HepG2 (cell line): Measurements from ENCODE around the gene GAR1. TPM values are rescaled to one million over a fixed set of nuclear protein-coding genes. Genes with fewer than 3 reads are reported as not detected.

Experiments used
- ATAC-seq: fragments of 200-7000 bp; cut with Tn5 transposase; 3 replicates; pipeline ENCODE4 v1.9.1; 2020; ENCODE audit warnings: mild to moderate bottlenecking, moderate library complexity
- BruUV-seq: library from RNA; stranded (reverse); fragments of 400-500 nt; replicated peaks from 2 replicates; lab custom pipeline; 2021; lab: Mats Ljungman, UMichigan
- CTCF ChIA-PET: fragments of 300-600 bp; formaldehyde crosslinking; extraction: SDS; loops from one replicate; lab custom pipeline; 2021; ENCODE audit warnings: low total read pairs, inconsistent platforms, low intra/inter-chr PET ratio; lab: Yijun Ruan, JAX
- POLR2A ChIA-PET: fragments of 350-600 bp; sonication (Branson Sonifier 250); formaldehyde crosslinking; loops from one replicate; lab custom pipeline; 2020; ENCODE audit warnings: antibody characterized with exemption, inconsistent platforms; lab: Yijun Ruan, JAX
- DNase-seq: peaks from one replicate; pipeline ENCODE4 v3.0.0-alpha.2; 2015; ENCODE audit warnings: low spot score
- FAIRE-seq: peaks from 3 replicates; lab custom pipeline; 2011; peaks lifted over from hg19 to GRCh38; lab: Jason Lieb, UNC
- H2AFZ ChIP-seq: one replicate; pipeline ENCODE4 v1.6.1; 2011; ENCODE audit warnings: low read length, inconsistent platforms
- H3K27ac ChIP-seq: fragments of 300-600 bp; 3 replicates; pipeline ENCODE4 v1.8.0; 2011; ENCODE audit warnings: mixed run types, mild to moderate bottlenecking, mixed read lengths, low read length, inconsistent platforms; ENCODE audit not compliant: insufficient read depth; ENCODE audit errors: extremely low read length
- H3K27me3 ChIP-seq, 2 experiments: fragments of 200-600 bp in 1 of 2; 2 replicates in 1 of 2; 3 replicates in 1 of 2; pipeline versions ENCODE4 v1.6.0 to v1.8.0; 2011; ENCODE audit warnings: low read length in 2 of 2, mild to moderate bottlenecking in 2 of 2, moderate library complexity in 2 of 2, inconsistent platforms in 1 of 2; ENCODE audit not compliant: insufficient read depth in 2 of 2, control insufficient read depth in 1 of 2
- H3K36me3 ChIP-seq, 2 experiments: fragments of 200-600 bp in 1 of 2; replicated peaks in 1 of 2; 2 replicates in 1 of 2; 3 replicates in 1 of 2; pipeline versions ENCODE4 v1.5.1 to v1.8.0; 2011; ENCODE audit warnings: low read length in 2 of 2, inconsistent platforms in 1 of 2; ENCODE audit not compliant: insufficient read depth in 2 of 2, control insufficient read depth in 1 of 2
- H3K4me1 ChIP-seq: 2 replicates; pipeline ENCODE4 v1.5.1; 2012; ENCODE audit warnings: low read length, inconsistent platforms; ENCODE audit not compliant: insufficient read depth
- H3K4me2 ChIP-seq: 2 replicates; pipeline ENCODE4 v1.6.0; 2011; ENCODE audit warnings: low read depth, low read length, inconsistent platforms
- H3K4me3 ChIP-seq, 3 experiments: fragments of 200-600 bp in 1 of 3; sonication (generic), shearing (Covaris generic) in 1 of 3; replicated peaks in 1 of 3; 2 replicates each; pipeline ENCODE4 v1.5.1; 2011 to 2016; ENCODE audit warnings: low read length in 3 of 3, inconsistent platforms in 2 of 3, low read depth in 2 of 3, mild to moderate bottlenecking in 2 of 3, control low read depth in 1 of 3, mixed read lengths in 1 of 3; ENCODE audit not compliant: insufficient read depth in 1 of 3
- H3K79me2 ChIP-seq: one replicate; pipeline ENCODE4 v1.6.1; 2011; ENCODE audit warnings: low read length, inconsistent platforms; ENCODE audit not compliant: insufficient read depth
- H3K9ac ChIP-seq: 2 replicates; pipeline ENCODE4 v1.6.0; 2011; ENCODE audit warnings: mild to moderate bottlenecking, low read depth, low read length, inconsistent platforms; ENCODE audit not compliant: insufficient read depth
- H3K9me3 ChIP-seq: 2 replicates; pipeline ENCODE4 v1.5.1; 2012; ENCODE audit warnings: mild to moderate bottlenecking, low read length
- H4K20me1 ChIP-seq: 2 replicates; pipeline ENCODE4 v1.6.0; 2011; ENCODE audit warnings: inconsistent platforms, mild to moderate bottlenecking, low read length, moderate library complexity; ENCODE audit not compliant: insufficient read depth
- GATA4 ChIP-seq: sonication (generic); IDR thresholded peaks from 2 replicates; pipeline ENCODE4 v1.6.1; 2016; ENCODE audit warnings: antibody characterized with exemption, low read depth, borderline replicate concordance
- LRRFIP1 ChIP-seq: sonication (generic); formaldehyde crosslinking; conservative IDR thresholded peaks from 2 replicates; pipeline ENCODE4 v1.4.0; 2020; ENCODE audit warnings: missing genetic modification reagents
- YY1 ChIP-seq: IDR thresholded peaks from 2 replicates; pipeline ENCODE4 v1.6.1; 2011; ENCODE audit warnings: low read length, low read depth, moderate library complexity, mild to moderate bottlenecking; ENCODE audit not compliant: insufficient read depth, insufficient replicate concordance
- WGBS: methylation state at CpG from one replicate; pipeline ENCODE4 v1.1.6; 2017; ENCODE audit warnings: low lambda C conversion rate; 5-methylcytosine and 5-hydroxymethylcytosine counted together
- in situ Hi-C: cut with HindIII; loops from 2 replicates; pipeline ENCODE4 v1.10.0; 2017; ENCODE audit warnings: low pct_unique_long_range_greater_than_20kb; ENCODE audit not compliant: extremely low pct_ligation_motif_present
- intact Hi-C: fragments of 100-400 bp; cut with micrococcal nuclease; formaldehyde crosslinking; loops from one replicate; pipeline ENCODE4 v1.10.0; 2022; ENCODE audit not compliant: unreplicated experiment
- polyA plus RNA-seq, 8 experiments: library from polyadenylated mRNA; depleted of rRNA in 3 of 8; stranded (reverse) in 7 of 8; unstranded in 1 of 8; fragments of >200 nt; fragmentation: Illumina TruSeq in 4 of 8; extraction: Trizol in 4 of 8; gene quantifications; 2 replicates each; pipeline versions ENCODE4 v1.2.1 to v1.2.3, GENCODE V29; 2011 to 2016; ENCODE audit warnings: low read depth in 4 of 8, missing spikeins in 1 of 8, mixed read lengths in 1 of 8; ENCODE audit not compliant: insufficient read depth in 1 of 8
- total RNA-seq, 5 experiments: library from RNA; depleted of rRNA; stranded (reverse); fragments of >200 nt; fragmentation: Illumina TruSeq; extraction: Trizol; gene quantifications; 2 replicates each; pipeline ENCODE4 v1.2.3, GENCODE V29; 2016; ENCODE audit warnings: low read depth in 1 of 5
- TF ChIP-seq, protein P1 (sequence below): sonication (generic); formaldehyde crosslinking; IDR thresholded peaks from 2 replicates; pipeline ENCODE4 v1.4.0; 2020; ENCODE audit warnings: mild to moderate bottlenecking, missing genetic modification reagents

GAR1 gene
- total and polyA plus RNA-seq, 2 of the 13 experiments (the other 11 are each of a cell fraction or from before 2014, with no cell fraction given) = 11.3 to 11.4 TPM

DNA sequence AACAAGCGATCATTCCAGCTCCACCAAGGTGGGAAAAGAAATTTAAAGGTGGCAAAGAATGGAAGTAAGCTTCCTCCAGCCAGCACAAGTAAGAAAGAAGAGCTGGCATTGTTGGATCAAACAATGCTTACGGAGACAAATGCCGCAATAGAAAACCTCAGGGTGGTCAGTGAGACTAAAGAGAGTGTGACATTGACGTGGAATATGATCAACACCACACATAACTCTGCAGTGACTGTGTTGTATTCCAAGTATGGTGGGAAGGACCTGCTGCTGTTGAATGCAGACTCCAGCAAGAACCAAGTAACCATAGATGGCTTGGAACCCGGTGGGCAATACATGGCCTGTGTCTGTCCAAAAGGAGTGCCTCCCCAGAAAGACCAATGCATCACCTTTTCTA is 54.5 kb downstream of the GAR1 start:
- CTCF ChIA-PET = no interaction called here
- in situ Hi-C loops = no loop called here
- intact Hi-C loops = no loop called here

More for the DNA sequence above, 54.5 kb downstream of the GAR1 start:
- Histone ChIP-seq H3K27me3 (peaks cover 0 to 8% of the 10 kb centered on the region in 2 experiments; a peak in 1 of 5 replicates), H3K79me2 (no peaks in the 10 kb centered on the region), H3K4me3 (no peak overlapping the region), H3K9ac (no peak overlapping the region), H3K36me3 (no peaks in the 10 kb centered on the region), H4K20me1 (no peaks in the 10 kb centered on the region), H3K9me3 (no peaks in the 10 kb centered on the region), H3K27ac (no peak overlapping the region), H2AFZ (no peak overlapping the region), H3K4me2 (no peak overlapping the region), H3K4me1 (no peaks in the 10 kb centered on the region)
- POLR2A ChIA-PET = no interaction called here
- BruUV-seq = no TSS peak
- no peak for ATAC-seq
- no peak for FAIRE-seq
- WGBS = 48% methylated on average over 5 of the region's 5 CpGs
- no peak for DNase-seq
- TF ChIP-seq YY1 (no peak), GATA4 (no peak), LRRFIP1 (CRISPR knock-in tag) (no peak)
- TF ChIP-seq, protein P1, sequence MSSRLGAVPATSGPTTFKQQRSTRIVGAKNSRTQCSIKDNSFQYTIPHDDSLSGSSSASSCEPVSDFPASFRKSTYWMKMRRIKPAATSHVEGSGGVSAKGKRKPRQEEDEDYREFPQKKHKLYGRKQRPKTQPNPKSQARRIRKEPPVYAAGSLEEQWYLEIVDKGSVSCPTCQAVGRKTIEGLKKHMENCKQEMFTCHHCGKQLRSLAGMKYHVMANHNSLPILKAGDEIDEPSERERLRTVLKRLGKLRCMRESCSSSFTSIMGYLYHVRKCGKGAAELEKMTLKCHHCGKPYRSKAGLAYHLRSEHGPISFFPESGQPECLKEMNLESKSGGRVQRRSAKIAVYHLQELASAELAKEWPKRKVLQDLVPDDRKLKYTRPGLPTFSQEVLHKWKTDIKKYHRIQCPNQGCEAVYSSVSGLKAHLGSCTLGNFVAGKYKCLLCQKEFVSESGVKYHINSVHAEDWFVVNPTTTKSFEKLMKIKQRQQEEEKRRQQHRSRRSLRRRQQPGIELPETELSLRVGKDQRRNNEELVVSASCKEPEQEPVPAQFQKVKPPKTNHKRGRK = no peak
